ENCODE measurements around the gene DNAJC11. TPM values are rescaled to one million over a fixed set of nuclear protein-coding genes. Genes with fewer than 3 reads are reported as not detected.

DNAJC11 gene
- total and polyA plus RNA-seq, 10 donors: 13.3 to 66.9 (median 54.6) TPM

DNA sequence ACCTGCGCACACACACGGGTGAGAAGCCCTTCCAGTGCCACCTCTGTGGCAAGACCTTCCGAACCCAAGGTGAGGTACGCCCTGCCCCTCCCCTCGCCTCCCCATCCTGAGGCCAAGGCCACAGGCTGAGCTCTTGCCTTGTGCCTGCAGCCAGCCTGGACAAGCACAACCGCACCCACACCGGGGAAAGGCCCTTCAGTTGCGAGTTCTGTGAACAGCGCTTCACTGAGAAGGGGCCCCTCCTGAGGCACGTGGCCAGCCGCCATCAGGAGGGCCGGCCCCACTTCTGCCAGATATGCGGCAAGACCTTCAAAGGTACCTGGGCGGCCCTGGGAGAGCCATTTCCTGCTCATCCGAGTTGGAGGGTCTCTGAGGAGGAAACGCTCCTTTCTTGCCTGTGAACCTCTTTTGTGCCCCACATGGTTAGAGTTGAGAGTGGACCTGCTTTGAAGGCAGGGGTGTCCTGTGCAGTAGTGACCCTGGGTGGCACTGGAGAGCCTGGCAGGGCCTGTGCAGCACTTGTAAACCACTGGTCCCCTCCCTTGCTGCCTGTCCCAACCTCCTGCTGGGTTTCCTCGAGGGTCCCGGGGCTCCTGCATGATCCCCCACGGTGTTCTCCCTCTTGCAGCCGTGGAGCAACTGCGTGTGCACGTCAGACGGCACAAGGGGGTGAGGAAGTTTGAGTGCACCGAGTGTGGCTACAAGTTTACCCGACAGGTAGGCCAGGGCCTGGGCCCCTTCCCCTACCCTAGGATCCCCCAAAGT lies 113.3 kb downstream of the DNAJC11 start:
- no peaks in the 10 kb centered on the region for H3K9me3 ChIP-seq
- DNase-seq: no peak
- H3K27ac ChIP-seq: peak overlapping the region in 2 of 8 donors; percentile 7 to 13
- intact Hi-C loops (cut with DNase I; ENCODE audit: low total_unique reads): no loop called here
- WGBS, 5 donors: 79 to 87% (median 80%) methylated on average over 16 to 25 of the region's 25 CpGs
- peaks cover 0 to 82% (median 49%) of the 10 kb centered on the region in 6 donors for H3K36me3 ChIP-seq
- H3K4me1 ChIP-seq: peaks cover 13 to 99% (median 67%) of the 10 kb centered on the region in 6 donors
- H3K4me3 ChIP-seq: no peak overlapping the region
- TF ChIP-seq CTCF (IDR thresholded peaks at IDR 0.05 in 8 of 11, conservative IDR thresholded peaks at IDR 0.05 in 3 of 11) (no peak), POLR2AphosphoS5 (IDR thresholded peaks at IDR 0.05) (peak; percentile 15 to 71 (median 51))
- no peaks in the 10 kb centered on the region for H3K27me3 ChIP-seq (replicated peaks in 1 of 7)

DNA sequence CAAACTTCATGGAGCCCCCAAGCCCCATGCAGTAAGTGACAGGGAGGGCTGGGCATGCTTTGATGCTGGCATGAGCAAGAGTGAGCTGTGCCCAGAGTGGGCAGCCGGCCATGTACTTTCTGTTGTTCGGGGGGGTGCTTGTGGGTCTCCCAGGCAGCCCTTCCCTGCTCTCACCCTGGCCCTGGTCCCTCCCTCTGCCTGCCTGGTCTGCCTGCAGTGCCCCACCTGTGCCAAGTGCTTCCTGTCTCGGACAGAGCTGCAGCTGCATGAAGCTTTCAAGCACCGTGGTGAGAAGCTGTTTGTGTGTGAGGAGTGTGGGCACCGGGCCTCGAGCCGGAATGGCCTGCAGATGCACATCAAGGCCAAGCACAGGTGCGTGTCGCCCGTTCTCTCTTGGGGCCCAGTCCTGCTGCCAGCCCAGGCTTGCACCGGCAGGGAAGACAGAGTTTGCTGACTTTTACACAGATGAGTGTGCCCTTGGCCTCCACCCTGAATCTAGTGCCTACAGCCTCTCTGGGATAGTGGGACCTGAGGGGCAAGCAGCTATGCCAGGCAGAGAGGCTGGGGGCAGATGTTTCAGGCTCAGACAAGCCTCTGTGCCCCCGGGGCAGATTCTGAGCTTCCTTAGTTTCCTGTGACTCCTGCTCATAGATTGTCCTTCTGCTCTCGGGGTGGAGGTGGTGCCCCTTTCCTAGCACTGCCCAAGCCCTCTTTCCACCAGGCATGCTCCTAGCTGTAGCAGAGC lies 114.2 kb downstream of the DNAJC11 start:
- WGBS, 5 donors: 37 to 49% (median 46%) methylated on average over 10 to 13 of the region's 13 CpGs
- Histone ChIP-seq H3K27ac (peak overlapping the region in 2 of 8 donors; percentile 7 to 20), H3K4me3 (no peak overlapping the region), H3K4me1 (peaks cover 13 to 99% (median 67%) of the 10 kb centered on the region in 6 donors), H3K27me3 (replicated peaks in 1 of 7) (no peaks in the 10 kb centered on the region), H3K36me3 (peaks cover 0 to 73% (median 40%) of the 10 kb centered on the region in 6 donors), H3K9me3 (no peaks in the 10 kb centered on the region)
- no peak for DNase-seq
- intact Hi-C loops (cut with DNase I; ENCODE audit: low total_unique reads): no loop called here
- TF ChIP-seq POLR2AphosphoS5 (IDR thresholded peaks at IDR 0.05): peak in 2 of 3 donors; percentile 53
- no peak for TF ChIP-seq CTCF (IDR thresholded peaks at IDR 0.05 in 8 of 11, conservative IDR thresholded peaks at IDR 0.05 in 3 of 11)
- no peak for TF ChIP-seq POLR2A (IDR thresholded peaks at IDR 0.05)

DNA sequence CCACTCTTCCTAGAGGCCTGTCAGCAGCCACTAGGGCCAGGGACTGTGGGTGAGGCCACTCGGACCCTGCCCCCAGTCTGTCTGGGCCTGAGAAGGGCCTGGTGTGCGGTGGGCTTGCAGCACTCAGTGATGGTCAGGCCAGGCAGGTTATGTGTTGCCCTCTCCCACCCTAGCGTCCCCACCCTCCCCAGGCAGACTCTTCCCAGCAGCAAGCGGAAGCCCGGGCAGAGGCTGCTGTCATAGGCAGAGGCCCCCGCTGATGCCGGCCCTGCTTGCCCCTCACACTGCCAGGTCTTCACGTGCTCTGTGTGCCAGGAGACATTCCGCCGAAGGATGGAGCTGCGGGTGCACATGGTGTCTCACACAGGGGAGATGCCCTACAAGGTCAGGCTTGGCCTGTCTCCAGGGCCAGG lies 115.2 kb downstream of the DNAJC11 start:
- H3K27ac ChIP-seq: no peak overlapping the region
- no peak overlapping the region for H3K4me3 ChIP-seq
- DNase-seq: no peak
- intact Hi-C loops (cut with DNase I; ENCODE audit: low total_unique reads): no loop called here
- WGBS, 5 donors: 89 to 97% (median 91%) methylated on average over 7 to 11 of the region's 11 CpGs
- TF ChIP-seq POLR2AphosphoS5 (IDR thresholded peaks at IDR 0.05) (peak in 1 of 3 donors; percentile 50), CTCF (IDR thresholded peaks at IDR 0.05 in 8 of 11, conservative IDR thresholded peaks at IDR 0.05 in 3 of 11) (no peak)
- no peaks in the 10 kb centered on the region for H3K27me3 ChIP-seq (replicated peaks in 1 of 7)
- H3K4me1 ChIP-seq: peaks cover 21 to 99% (median 67%) of the 10 kb centered on the region in 6 donors
- H3K9me3 ChIP-seq: no peaks in the 10 kb centered on the region
- H3K36me3 ChIP-seq: peaks cover 0 to 63% (median 34%) of the 10 kb centered on the region in 6 donors

DNA sequence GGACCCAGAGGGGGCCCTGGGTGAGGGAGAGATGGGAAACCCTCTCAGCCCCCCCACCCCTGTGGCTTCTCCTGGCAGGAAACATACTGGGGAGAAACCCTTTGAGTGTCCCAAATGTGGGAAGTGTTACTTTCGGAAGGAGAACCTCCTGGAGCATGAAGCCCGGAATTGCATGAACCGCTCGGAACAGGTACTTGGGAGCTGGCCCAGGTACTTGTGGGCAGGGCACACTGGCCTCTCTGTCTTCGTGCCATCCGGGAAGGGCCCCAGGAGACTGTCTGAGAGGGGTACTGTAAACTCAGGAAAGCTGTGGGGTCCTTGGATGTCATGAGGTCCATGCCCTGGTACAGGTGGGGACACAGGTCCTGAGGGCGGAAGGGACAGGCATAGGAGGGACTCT lies 115.8 kb downstream of the DNAJC11 start:
- WGBS, 5 donors: 94 to 99% (median 97%) methylated on average over 7 of the region's 7 CpGs
- Histone ChIP-seq H3K27me3 (replicated peaks in 1 of 7) (no peaks in the 10 kb centered on the region), H3K4me3 (no peak overlapping the region), H3K36me3 (peaks cover 0 to 58% (median 34%) of the 10 kb centered on the region in 6 donors), H3K9me3 (no peaks in the 10 kb centered on the region), H3K4me1 (peaks cover 27 to 99% (median 67%) of the 10 kb centered on the region in 6 donors), H3K27ac (no peak overlapping the region)
- intact Hi-C loops (cut with DNase I; ENCODE audit: low total_unique reads): no loop called here
- TF ChIP-seq POLR2AphosphoS5 (IDR thresholded peaks at IDR 0.05) (no peak), POLR2A (IDR thresholded peaks at IDR 0.05) (no peak), CTCF (IDR thresholded peaks at IDR 0.05 in 8 of 11, conservative IDR thresholded peaks at IDR 0.05 in 3 of 11) (no peak)
- DNase-seq: no peak
